HG03064 (cell line): ENCODE measurements around the gene AHRR.
"Not testable (repeated sequence)": the region's sequence is repeated elsewhere in the genome, so short reads cannot be mapped to it uniquely, and the experiment has no call there.

ENCODE experiments used
- ATAC-seq: cut with Tn5 transposase; IDR thresholded peaks from one replicate; pipeline ENCODE4 v1.9.1; 2021; ENCODE audit warnings: low read depth; ENCODE audit not compliant: unreplicated experiment

The AHRR gene

DNA sequence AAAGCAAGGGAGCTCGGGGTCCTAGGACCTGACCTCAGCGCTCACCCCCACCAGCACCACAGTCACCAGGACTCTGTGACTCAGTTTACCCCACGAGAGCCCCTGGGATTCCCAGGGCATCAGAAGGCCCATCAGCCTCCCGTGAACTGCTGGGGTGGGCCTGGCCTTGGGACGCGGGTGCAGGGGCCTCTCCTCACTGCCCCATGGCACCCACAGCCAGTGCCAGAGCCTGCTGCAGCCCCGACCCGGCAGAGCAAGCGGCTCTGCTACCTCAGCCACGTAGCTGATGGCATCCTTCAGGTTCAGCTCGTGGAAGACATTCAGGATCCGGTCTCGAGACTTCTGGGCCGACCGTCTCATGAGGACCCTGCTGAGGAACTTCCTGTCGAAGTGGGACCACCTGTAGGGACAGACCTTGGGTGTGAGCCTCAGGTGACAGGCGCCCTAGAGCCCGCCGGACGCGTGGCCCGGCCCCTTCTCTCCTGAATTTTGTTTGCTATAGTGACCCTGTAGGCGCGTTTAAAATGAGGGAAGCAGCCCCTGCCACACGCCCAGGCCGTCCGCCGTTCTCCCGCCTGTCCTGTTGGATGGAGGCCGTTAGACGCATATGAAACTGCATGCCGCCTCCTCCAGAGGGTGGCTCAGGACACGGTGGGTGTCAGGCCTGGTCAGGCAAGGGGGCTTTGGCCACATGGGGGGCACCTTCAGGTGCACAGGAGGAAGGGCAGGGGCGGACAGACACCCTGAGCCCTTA is 158.2 kb downstream of the AHRR start:
- no peak for ATAC-seq

GRCh38 chr5:481347-481746 is 159.8 kb downstream of the AHRR start:
- no peak for ATAC-seq

- no peak for ATAC-seq
Measured at GRCh38 chr5:482021-482420, 160.5 kb downstream of the AHRR start.

DNA sequence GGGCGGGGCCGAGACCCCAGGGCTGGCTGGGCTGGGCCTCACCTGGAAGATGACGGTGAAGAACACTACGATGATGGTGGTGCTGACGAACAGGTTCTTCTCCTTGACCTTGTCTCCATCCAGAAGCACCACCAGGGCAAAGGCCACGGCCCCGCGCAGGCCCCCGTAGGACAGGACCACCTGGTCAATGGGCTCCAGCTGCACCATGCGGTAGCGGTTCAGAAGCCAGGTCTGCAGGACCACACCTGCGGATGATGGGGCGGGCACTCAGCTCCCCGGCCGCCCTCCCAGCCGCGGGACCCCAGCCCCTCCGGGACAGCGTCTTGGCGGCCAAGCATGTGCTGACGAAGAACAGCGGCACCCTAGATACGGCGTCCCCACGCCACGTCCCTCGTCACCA is 161.0 kb downstream of the AHRR start:
- no peak for ATAC-seq

- no peak for ATAC-seq
Measured at GRCh38 chr5:483011-483410, 161.5 kb downstream of the AHRR start.

GRCh38 chr5:483434-484140 is 162.1 kb downstream of the AHRR start:
- ATAC-seq: no peak

DNA sequence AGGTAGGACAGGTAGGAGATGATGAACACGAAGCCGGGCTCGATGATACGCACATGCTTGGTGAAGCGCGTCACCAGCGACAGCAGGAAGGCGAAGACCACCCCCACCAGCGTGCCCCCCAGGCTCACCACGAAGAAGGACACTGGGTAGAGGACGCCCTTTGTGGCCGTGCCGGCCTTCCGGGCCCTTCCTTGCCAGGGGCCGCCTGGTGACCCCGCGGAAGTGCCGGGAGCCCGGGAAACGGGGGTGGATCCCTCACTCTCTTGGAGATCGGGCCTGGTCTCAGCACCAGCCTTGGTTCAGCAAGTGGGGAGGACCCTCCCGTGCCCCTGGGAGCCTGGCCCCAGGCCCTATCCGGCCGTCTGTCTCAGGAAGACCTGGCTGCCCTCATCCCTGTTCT is 163.0 kb downstream of the AHRR start:
- ATAC-seq: no peak

- no peak for ATAC-seq
Measured at GRCh38 chr5:485113-485945, 163.8 kb downstream of the AHRR start.

DNA sequence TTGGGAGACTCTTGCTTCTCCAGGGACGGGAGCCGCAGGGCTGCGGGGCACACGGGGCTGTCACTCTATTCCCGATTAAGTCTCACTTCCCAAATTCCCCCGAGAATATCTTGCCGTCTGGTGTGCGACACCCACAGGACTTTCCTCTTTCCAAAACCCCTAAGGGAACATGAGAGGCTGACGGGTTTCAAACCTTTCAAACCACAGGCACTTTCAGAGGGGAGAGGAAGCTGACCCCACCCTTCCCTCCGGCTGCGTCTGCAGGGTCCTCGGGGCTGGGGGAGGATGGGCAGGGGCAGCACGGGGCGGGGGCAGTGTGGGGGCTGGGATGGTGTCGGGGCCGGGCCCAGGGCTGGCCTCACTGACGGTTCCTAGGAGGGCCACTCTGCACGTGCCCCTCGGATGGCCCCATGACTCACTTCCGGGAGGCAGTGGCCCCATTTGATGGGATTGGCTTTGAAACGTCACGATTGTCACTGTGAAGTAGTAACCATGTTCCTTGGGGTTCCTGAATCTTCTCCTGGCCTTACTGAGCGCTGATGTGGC is 164.5 kb downstream of the AHRR start:
- ATAC-seq: no peak

GRCh38 chr5:486597-486996 is 165.1 kb downstream of the AHRR start:
- ATAC-seq: not testable (repeated sequence)
